ENCODE results near the gene DNAH8.

Gene DNAH8

DNA sequence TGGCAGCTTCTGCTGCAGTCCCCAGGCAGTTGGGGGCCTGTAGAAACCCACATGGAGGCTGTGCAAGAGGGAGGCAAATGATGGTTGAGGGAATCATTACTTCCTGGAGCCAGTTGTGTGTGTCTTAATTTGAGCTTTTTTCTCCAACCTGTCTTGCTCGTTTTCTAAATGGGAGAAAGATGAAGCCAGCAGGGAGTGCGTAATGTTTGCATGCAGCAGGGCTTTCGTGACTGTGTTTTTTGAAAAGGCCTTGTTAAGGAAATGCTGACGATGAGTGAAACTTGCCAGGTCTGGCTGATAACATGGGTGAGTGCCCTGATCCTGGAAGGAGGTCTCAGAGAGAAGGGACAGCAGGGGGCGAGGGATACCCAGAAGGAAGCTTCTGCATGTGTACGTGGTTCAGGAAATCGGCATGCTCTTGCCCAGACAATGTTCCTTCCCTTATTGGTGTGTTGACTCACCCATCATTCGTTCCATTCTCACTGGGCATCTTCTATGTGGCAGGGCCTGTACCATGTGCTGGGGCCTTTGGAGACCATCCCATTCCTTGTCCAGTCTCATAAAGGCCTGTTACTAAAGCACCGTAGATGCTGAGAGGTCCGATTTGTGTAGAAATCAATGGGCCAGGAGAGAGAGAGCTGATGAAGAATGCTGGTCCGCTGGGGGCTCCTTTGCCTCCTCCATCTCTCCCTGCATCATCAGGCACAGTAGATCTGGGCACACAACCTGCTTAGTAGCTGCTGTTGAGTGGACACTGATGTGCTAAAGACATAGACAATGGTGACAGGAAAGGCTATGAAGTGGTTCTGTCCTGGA lies 360.9 kb downstream of the DNAH8 start:
- DNase-seq (ENCODE audit: low spot score) = no peak

DNA sequence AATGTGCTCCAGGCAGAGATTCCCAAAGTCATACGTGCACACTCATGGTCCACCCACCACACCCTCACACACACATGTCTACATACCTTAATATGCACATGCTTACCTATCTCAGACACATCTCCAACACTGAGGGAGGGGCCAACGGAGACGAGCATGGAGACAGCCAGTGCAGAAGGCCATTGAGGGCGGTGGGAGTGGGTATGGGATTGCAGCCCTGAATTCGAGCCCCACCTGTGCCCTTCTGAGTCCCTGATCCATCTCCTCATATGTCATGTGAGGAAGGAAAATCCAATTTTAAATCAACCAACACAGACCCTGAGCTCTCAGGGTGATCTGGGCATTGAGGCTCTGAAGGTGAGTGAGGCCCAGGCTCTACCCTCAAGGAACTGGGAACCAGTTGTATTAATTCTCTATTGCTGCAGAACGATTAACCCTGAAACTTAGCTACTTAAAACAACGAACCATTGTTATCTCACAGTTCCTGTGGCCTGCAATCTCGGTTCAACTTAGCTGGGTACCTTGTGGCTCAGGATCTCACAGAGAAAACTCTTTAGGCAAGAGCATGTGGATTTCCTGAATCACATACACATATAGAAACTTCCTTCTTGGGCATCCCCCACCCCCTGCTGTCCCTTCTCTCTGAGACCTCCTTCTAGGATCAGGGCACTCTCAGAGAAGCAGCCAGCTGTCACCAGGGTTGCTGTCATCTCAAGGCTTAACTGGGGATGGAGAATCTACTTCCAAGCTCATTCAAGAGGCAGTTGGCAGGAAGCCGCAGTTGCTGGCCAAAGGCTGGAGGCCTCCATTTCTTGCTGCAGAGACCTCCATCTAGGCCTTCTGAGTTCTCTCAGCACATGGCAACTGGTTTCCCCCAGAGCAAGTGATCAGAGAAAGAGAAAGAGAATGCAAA lies 361.8 kb downstream of the DNAH8 start:
- no peak for DNase-seq (ENCODE audit: low spot score)

- no peak for DNase-seq (ENCODE audit: low spot score)
Measured at GRCh38 chr6:39077882-39078594, 362.9 kb downstream of the DNAH8 start.

GRCh38 chr6:39078695-39079094 lies 363.6 kb downstream of the DNAH8 start:
- DNase-seq (ENCODE audit: low spot score) = no peak

- DNase-seq (ENCODE audit: low spot score) = no peak
Measured at GRCh38 chr6:39079197-39080125, 364.4 kb downstream of the DNAH8 start.
